Coronary artery (tissue), 2 donors: ENCODE data around the gene FAM222A.

Experiments
- DNase-seq: peaks from one replicate; pipeline ENCODE4 v3.0.0-alpha.2; 2017; ENCODE audit warnings: low spot score
- H3K27ac ChIP-seq, 2 donors: fragments of 200-600 bp; sonication (generic); one replicate each; pipeline ENCODE4 v1.5.1; 2016 to 2019
- H3K4me3 ChIP-seq: fragments of 200-600 bp; sonication (generic); 2 replicates; pipeline ENCODE4 v1.5.1; 2016; ENCODE audit warnings: mild to moderate bottlenecking, moderate library complexity
- TF ChIP-seq, protein P1 (sequence below): fragments of 200-600 bp; sonication (generic); IDR thresholded peaks from one replicate; pipeline ENCODE4 v1.5.1; 2019; ENCODE audit warnings: antibody characterized with exemption

Gene FAM222A

DNA sequence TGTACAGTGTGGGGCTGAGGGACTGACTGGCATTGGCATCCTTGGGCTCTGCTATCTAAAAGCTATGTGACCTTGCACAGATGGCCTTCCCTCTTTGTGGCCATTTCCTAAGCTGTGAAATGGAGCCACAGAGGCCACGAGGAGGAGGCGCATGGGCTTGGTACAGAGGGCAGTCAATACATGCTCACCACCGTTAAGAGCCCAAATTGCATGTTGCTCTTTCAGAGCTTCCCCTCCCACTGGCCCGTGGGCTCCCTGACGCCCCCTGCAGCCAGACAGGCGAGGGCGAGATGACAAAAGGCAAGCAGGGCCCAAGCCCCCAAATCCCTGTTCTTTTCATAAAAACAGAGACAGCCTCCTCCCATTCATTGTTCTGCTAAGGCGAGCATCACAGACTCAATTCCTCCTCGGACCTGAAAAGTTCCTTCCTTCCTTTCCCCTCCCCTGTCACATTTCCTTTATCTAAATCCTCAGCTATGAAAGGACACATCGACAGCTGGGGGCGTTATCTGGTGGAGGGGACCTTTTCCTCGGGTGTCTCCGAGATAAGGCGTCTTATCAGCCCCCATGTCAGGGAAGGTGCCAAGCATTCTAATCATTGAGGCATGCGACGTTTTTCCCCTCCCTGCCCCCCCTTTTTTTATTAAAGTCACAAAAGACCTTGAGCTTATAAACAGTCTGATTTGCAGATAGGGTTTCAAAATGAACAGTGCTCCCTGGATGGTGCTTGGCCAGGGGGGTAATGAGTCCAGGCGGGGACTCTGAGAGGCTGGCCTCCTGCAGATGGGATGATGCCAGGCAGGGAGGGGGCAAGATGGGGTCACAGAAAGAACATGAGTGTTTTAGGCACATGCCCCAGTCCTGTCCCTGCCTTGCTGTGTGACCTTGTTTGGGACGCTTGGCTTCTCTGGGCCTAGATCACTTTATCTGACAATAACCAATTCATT is 26.4 kb downstream of the FAM222A start:
- Histone ChIP-seq H3K27ac (no peak overlapping the region), H3K4me3 (no peak overlapping the region)
- TF ChIP-seq, protein P1, sequence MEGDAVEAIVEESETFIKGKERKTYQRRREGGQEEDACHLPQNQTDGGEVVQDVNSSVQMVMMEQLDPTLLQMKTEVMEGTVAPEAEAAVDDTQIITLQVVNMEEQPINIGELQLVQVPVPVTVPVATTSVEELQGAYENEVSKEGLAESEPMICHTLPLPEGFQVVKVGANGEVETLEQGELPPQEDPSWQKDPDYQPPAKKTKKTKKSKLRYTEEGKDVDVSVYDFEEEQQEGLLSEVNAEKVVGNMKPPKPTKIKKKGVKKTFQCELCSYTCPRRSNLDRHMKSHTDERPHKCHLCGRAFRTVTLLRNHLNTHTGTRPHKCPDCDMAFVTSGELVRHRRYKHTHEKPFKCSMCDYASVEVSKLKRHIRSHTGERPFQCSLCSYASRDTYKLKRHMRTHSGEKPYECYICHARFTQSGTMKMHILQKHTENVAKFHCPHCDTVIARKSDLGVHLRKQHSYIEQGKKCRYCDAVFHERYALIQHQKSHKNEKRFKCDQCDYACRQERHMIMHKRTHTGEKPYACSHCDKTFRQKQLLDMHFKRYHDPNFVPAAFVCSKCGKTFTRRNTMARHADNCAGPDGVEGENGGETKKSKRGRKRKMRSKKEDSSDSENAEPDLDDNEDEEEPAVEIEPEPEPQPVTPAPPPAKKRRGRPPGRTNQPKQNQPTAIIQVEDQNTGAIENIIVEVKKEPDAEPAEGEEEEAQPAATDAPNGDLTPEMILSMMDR: no peak
- DNase-seq: no peak

DNA sequence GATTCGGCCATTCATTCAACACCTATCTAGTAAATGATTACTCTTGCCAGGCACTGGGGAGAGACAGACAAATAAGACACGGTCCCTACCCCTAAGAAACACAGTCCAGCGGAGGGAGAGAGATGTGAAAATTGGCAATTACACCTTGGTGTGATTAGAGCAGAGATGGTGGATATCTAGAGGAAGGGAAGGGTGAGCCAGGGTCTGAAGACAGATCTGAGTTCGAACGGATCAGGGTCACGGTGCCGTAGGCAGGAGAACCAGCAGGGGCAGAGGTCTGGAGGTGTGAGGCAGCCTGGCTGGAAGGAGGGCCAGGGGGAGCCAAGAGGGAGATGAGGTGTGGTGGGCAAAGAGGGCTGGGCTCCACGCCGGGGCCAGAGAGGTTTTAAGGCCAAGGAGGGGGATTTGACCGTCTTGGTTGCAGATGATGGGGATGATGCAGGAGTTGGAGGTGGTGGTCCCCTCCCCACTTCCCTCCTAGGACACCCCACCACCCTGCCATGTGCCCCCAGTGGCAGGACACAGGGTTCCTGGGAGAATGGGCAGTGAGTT is 27.1 kb downstream of the FAM222A start:
- no peak overlapping the region for H3K27ac ChIP-seq
- no peak overlapping the region for H3K4me3 ChIP-seq
- TF ChIP-seq, protein P1: no peak
- DNase-seq: no peak

DNA sequence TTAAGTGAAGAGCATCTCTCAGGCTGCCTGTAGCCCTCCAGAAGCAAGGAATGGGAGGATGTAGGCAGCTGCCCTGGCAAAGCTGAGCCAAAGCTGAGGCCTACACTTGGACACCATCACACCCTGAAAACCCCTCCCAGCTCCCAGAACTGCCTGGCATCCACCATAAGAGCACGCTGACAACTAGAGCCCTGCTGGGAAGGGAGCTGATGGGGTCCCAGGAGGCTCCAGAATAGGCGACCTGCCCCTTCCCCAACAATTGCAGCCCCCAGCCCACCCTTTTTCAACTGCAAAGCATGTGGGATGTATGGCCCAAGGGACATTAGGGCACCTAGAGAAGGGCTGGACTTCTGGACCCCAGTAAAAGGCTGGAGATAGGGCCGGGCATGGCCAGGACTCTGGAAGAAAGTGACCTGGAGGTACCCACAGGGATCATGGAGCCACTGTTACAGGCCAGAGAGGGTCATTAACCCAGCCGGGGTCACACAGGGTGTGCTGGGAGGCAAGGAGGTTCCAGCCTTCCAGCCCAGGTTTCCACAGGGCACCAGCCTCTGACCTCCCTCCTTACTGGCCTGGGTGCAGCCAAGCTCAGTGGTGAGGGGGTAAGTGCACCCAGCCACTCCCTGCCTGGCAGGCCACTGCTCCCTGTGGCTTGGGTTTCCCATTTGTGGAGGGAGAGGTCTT is 27.8 kb downstream of the FAM222A start:
- TF ChIP-seq, protein P1: no peak
- H3K4me3 ChIP-seq: no peak overlapping the region
- H3K27ac ChIP-seq: no peak overlapping the region
- no peak for DNase-seq

DNA sequence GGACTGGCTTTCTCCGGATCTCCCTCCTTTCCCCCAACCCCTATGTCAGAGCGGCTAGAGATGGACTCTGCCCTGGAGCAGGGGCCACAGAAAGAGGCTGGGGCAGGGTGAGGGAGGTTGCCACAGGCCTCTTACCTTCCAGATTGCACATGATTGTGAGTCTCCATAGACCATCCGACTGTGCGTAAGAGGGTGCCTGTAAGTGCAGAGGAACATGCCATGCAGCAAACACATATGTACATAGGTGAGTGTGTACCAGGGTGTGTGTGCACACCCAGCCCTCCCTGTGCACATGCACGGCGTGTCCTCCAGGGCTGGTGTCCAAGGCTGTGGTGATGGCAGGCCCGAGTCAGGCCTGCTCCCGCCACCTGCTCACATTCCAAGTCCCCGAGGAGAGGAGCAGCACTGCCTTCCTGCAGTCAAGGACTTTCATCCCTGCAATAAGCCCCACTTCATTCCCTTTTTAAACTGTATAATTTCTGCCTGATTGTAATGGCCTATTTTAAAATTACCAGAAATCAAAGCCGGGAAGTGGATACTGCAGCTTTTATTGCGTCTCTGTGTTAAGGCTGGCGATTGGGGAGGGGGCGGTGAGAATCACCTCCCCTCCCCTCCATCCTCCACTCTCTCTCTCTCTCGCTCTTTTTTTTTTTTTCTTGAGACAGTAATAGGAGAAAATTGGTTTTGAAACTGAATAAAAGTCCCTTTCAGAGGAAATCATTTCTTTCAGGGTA is 28.5 kb downstream of the FAM222A start:
- DNase-seq: no peak
- Histone ChIP-seq H3K27ac (no peak overlapping the region), H3K4me3 (no peak overlapping the region)
- TF ChIP-seq, protein P1: no peak

DNA sequence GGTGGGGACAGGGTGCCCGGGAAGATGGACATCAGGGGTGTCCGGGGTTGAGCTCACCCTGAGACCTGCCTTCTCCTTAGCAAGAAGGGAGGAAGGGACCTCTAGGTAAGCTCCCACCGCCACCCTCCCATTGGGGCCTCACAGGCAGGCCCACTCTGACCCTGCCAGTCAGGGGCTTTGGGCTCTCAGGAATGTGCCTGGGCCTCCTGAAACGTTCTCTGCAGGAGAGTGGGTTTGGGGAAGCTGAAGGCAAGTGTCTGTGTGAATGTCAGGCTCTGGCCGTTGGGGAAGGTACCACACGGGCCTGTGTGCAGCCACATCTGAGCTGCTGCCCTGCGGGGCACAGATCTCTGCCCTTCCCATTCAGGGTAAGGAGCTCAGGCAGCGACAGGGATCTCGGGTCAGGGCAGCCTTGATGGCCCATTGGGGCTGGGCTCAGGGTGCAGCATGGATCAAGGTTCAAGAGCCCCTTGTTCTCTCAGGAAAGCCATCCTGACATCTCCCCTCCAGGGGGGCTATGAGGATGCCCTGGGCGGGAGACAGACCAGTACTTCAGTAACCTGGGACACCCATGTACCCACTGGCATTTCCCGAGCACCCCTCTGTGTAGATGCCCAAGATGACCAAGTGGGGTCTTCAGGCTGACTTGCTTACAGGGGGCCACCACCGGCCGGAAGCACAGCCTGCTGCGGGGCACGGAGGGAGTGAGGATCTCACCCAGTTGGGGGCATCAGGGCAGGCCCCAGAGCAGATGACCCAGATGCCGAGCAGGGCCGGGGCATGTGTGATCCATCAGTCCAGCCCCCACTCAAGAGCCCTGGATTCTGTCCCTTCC is 29.7 kb downstream of the FAM222A start:
- DNase-seq: no peak
- H3K4me3 ChIP-seq: no peak overlapping the region
- TF ChIP-seq, protein P1: no peak
- no peak overlapping the region for H3K27ac ChIP-seq

DNA sequence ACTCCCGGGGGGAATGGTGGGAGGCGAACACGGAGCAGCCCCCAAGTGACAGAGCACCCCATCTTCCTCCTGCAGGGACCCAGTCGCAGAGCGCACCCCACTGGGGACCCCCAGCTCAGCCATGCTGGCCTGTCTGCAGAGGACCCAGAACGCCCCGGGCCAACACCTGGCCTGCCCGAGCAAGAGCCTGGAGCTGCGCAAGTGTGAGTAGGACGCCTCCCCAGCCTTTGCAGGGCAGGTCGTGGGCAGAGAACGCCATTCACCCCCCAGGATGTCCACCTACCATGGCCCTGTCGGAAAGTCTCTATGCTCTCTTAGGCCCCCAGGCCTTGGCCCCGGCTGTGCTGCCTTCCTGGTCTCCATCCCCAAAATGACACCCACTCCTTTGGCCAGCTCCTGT is 30.4 kb downstream of the FAM222A start:
- no peak for DNase-seq
- TF ChIP-seq, protein P1: no peak

More for the DNA sequence above, 30.4 kb downstream of the FAM222A start:
- H3K4me3 ChIP-seq: no peak overlapping the region
- no peak overlapping the region for H3K27ac ChIP-seq
